Heart right ventricle (tissue), 16 donors: ENCODE measurements around the gene PIP4K2A. TPM values are rescaled to one million over a fixed set of nuclear protein-coding genes. Genes with fewer than 3 reads are reported as not detected.
A peak's percentile ranks its signal among the peaks of the same experiment; 100 is the strongest.

Source experiments
- ATAC-seq, 8 donors: fragments of 200-7000 bp; cut with Tn5 transposase; one replicate each; pipeline ENCODE4 v1.9.1; 2020; ENCODE audit warnings: mild to moderate bottlenecking in 8 of 8, moderate library complexity in 8 of 8, moderate number of reproducible peaks in 1 of 8
- DNase-seq, 2 donors: peaks; one replicate each; pipeline ENCODE4 v3.0.0-alpha.2; 2020
- H3K27ac ChIP-seq, 10 donors: fragments of 200-600 bp; sonication (generic) in 2 of 10; one replicate each; pipeline versions ENCODE4 v1.5.0 to v1.8.0; 2020 to 2022; ENCODE audit warnings: mild to moderate bottlenecking in 3 of 10
- H3K27me3 ChIP-seq, 7 donors: fragments of 200-600 bp; one replicate each; pipeline ENCODE4 v1.8.0; 2021 to 2022; ENCODE audit warnings: mild to moderate bottlenecking in 2 of 7
- H3K36me3 ChIP-seq, 9 donors: fragments of 200-600 bp; sonication (generic) in 1 of 9; one replicate each; pipeline versions ENCODE4 v1.5.0 to v1.8.0; 2020 to 2022; ENCODE audit warnings: mild to moderate bottlenecking in 2 of 9
- H3K4me1 ChIP-seq, 9 donors: fragments of 200-600 bp; sonication (generic) in 1 of 9; one replicate each; pipeline versions ENCODE4 v1.5.0 to v1.8.0; 2020 to 2022; ENCODE audit warnings: mild to moderate bottlenecking in 4 of 9
- H3K4me3 ChIP-seq, 10 donors: fragments of 200-600 bp; sonication (generic) in 2 of 10; one replicate each; pipeline versions ENCODE4 v1.5.0 to v1.8.0; 2020 to 2022; ENCODE audit warnings: mild to moderate bottlenecking in 7 of 10, moderate library complexity in 2 of 10
- H3K9me3 ChIP-seq, 11 donors: fragments of 200-600 bp in 10 of 11; sonication (generic) in 2 of 11; one replicate each; pipeline versions ENCODE4 v1.5.0 to v1.8.0; 2013 to 2022; ENCODE audit warnings: mild to moderate bottlenecking in 2 of 11, control low read depth in 1 of 11, moderate library complexity in 1 of 11
- CTCF ChIP-seq, 9 donors: fragments of 200-600 bp; sonication (generic) in 2 of 9; IDR thresholded peaks; one replicate each; pipeline versions ENCODE4 v1.5.0 to v1.8.0; 2021 to 2022; ENCODE audit warnings: antibody characterized with exemption in 9 of 9, mild to moderate bottlenecking in 5 of 9, moderate library complexity in 1 of 9
- WGBS, 2 donors: extraction: QIAGEN DNeasy Blood & Tissue Kit; methylation state at CpG; one replicate each; pipeline ENCODE4 v1.1.7; 2013; ENCODE audit warnings: inconsistent platforms in 1 of 2; 5-methylcytosine and 5-hydroxymethylcytosine counted together
- intact Hi-C, 10 donors: fragments of 100-400 bp; cut with DNase I; formaldehyde crosslinking; loops; one replicate each; pipeline versions ENCODE4 v1.11.1 to v1.14.2; 2022
- polyA plus RNA-seq, 2 donors: library from polyadenylated mRNA; stranded (reverse); fragments of 200-250 nt; gene quantifications; one replicate each; pipeline ENCODE4 v1.2.3, GENCODE V29; 2013
- total RNA-seq, 10 donors: library from RNA; stranded (reverse); fragmentation: NEBNext Ultra II Directional in 3 of 10; extraction: Animal tissue kit (Norgen Biotek cat#: 25700) in 3 of 10; gene quantifications; one replicate each; pipeline versions ENCODE4 v1.2.1 to v1.2.4, GENCODE V29; 2021 to 2023
- donor health status: Arrhythmogenic right ventricular cardiomyopathy.
- donor health status: ischemic (EF 13 %, LVEDD 7.1; RV severe dilation, severe dysfunction).
- donor health status: healthy with polysubstance abuse.
- donor health status: DM: no; HTN: yes; CAD: no.
- donor health status: DM: no; HTN: no; CAD: no.
- donor health status: ischemic (EF 25% LVEDD 6.9; RV normal size, moderate dysfunction).
- donor health status: ischemic (EF 25% LVEDD 5.7; RV mildly dilated, moderate dysfunction).
- donor health status: healthy.
- donor health status: DM: yes; HTN: yes; CAD: no.
- donor health status: Ischemic cardiomyopathy.
- donor health status: ischemic (EF 35%, LVEDD 5.7; RV mildly dilated, moderate dysfunction).
- donor health status: nonischemic (EF 11% LVEDD 7.7; RV severe dilation, severe dysfunction).
- donor health status: DM: yes; HTN: yes; CAD: no.
- donor health status: PGD.
- donor health status: ischemic (EF 29% LVEDD 5.4; RV normal size, mild dysfunction).
- donor health status: nonischemic (EF 23%, LVEDD 6.1; RV moderate dilation, normal function).

Gene PIP4K2A
- total and polyA plus RNA-seq, 12 donors: 6.0 to 29.1 (median 13.3) TPM

- ATAC-seq: peak in 1 of 8 donors; percentile 30
- Histone ChIP-seq H3K4me3 (no peak overlapping the region), H3K36me3 (no peaks in the 10 kb centered on the region), H3K27ac (no peak overlapping the region), H3K27me3 (no peaks in the 10 kb centered on the region), H3K9me3 (peaks cover 0 to 7% (median 0%) of the 10 kb centered on the region in 11 donors), H3K4me1 (peaks cover 0 to 56% (median 8%) of the 10 kb centered on the region in 9 donors)
- no peak for TF ChIP-seq CTCF (IDR thresholded peaks at IDR 0.05)
- no peak for DNase-seq
- intact Hi-C loops: no loop called here
- WGBS, 2 donors: 79 to 81% methylated on average over 9 of the region's 9 CpGs
These were observed 23.6 kb downstream of the PIP4K2A start for GRCh38 chr10:22690614-22691431.

GRCh38 chr10:22690158-22690557 is 24.2 kb downstream of the PIP4K2A start:
- H3K36me3 ChIP-seq: no peaks in the 10 kb centered on the region
- intact Hi-C loops: no loop called here
- no peak for ATAC-seq
- no peak overlapping the region for H3K4me3 ChIP-seq
- no peak for TF ChIP-seq CTCF (IDR thresholded peaks at IDR 0.05)
- WGBS, 2 donors: 83 to 86% methylated on average over 2 of the region's 2 CpGs
- H3K27me3 ChIP-seq: no peaks in the 10 kb centered on the region
- H3K27ac ChIP-seq: no peak overlapping the region
- peaks cover 0 to 7% (median 0%) of the 10 kb centered on the region in 11 donors for H3K9me3 ChIP-seq
- H3K4me1 ChIP-seq: peaks cover 0 to 62% (median 13%) of the 10 kb centered on the region in 9 donors
- no peak for DNase-seq

GRCh38 chr10:22686347-22686746 is 28.0 kb downstream of the PIP4K2A start:
- no peak for ATAC-seq

GRCh38 chr10:22685926-22686325 is 28.5 kb downstream of the PIP4K2A start:
- WGBS, 2 donors: 45 to 54% methylated on average over 8 of the region's 8 CpGs
- peak in 7 of 8 donors; percentile 42 to 86 (median 74) for ATAC-seq

More at GRCh38 chr10:22686347-22686746, 28.0 kb downstream of the PIP4K2A start:
- no peak for DNase-seq
- Histone ChIP-seq H3K27ac (no peak overlapping the region), H3K4me3 (no peak overlapping the region), H3K9me3 (no peaks in the 10 kb centered on the region), H3K36me3 (no peaks in the 10 kb centered on the region), H3K27me3 (no peaks in the 10 kb centered on the region), H3K4me1 (peaks cover 0 to 74% (median 29%) of the 10 kb centered on the region in 9 donors)
- intact Hi-C loops: no loop called here
- 62 to 68% methylated on average over 1 of the region's 1 CpG for WGBS, 2 donors
- TF ChIP-seq CTCF (IDR thresholded peaks at IDR 0.05): no peak

More at GRCh38 chr10:22685926-22686325, 28.5 kb downstream of the PIP4K2A start:
- peaks cover 0 to 74% (median 29%) of the 10 kb centered on the region in 9 donors for H3K4me1 ChIP-seq
- no peaks in the 10 kb centered on the region for H3K9me3 ChIP-seq
- intact Hi-C loops: no loop called here
- no peaks in the 10 kb centered on the region for H3K27me3 ChIP-seq
- H3K27ac ChIP-seq: peak overlapping the region in 1 of 10 donors; percentile 78
- no peak overlapping the region for H3K4me3 ChIP-seq
- no peaks in the 10 kb centered on the region for H3K36me3 ChIP-seq
- no peak for TF ChIP-seq CTCF (IDR thresholded peaks at IDR 0.05)
- DNase-seq: peak in 1 of 2 donors; percentile 44
